ENCODE measurements around the gene WDFY2.

- no peak for TF ChIP-seq FOXM1 (IDR thresholded peaks at IDR 0.05; ENCODE audit: borderline replicate concordance)
- TF ChIP-seq SP1 (IDR thresholded peaks at IDR 0.05): no peak
- no peak for TF ChIP-seq FOXK2 (IDR thresholded peaks at IDR 0.05)
- no peak for TF ChIP-seq ELF4 (IDR thresholded peaks at IDR 0.05)
- TF ChIP-seq PKNOX1 (IDR thresholded peaks at IDR 0.05): no peak
- no peak for TF ChIP-seq ARNT (IDR thresholded peaks at IDR 0.05)
- no peak for TF ChIP-seq FOXA1 (IDR thresholded peaks at IDR 0.05)
- TF ChIP-seq L3MBTL2 (conservative IDR thresholded peaks at IDR 0.05): no peak
Measured at GRCh38 chr13:51770160-51770559, 185.9 kb downstream of the WDFY2 start.
